OCI-LY3 (cell line): ENCODE results near the gene ATG7.

Experiments used
- CTCF ChIP-seq: fragments of 200-600, 300-600 bp; sonication (generic); IDR thresholded peaks from 2 replicates; pipeline ENCODE4 v1.5.1; 2014; ENCODE audit warnings: antibody characterized with exemption, low read length, low read depth
- EZH2phosphoT487 ChIP-seq: fragments of 200-600 bp; shearing (Covaris generic); IDR thresholded peaks from 2 replicates; pipeline ENCODE4 v1.6.1; 2018; ENCODE audit warnings: antibody characterized with exemption, mixed run types, low read depth

GRCh38 chr3:11570251-11570650 lies 298.1 kb downstream of the ATG7 start:
- TF ChIP-seq CTCF, result no peak
- no peak for TF ChIP-seq EZH2phosphoT487
